Astrocyte (in vitro differentiated cells and primary cell): ENCODE results near the gene ZC3H12A.

Experiments
- CTCF ChIP-seq: IDR thresholded peaks from 2 replicates; pipeline ENCODE4 v1.5.1; 2011; ENCODE audit warnings: low read depth, mild to moderate bottlenecking, inconsistent platforms, low read length, moderate library complexity; ENCODE audit not compliant: insufficient read depth
- EZH2 ChIP-seq: IDR thresholded peaks from 2 replicates; pipeline ENCODE4 v1.6.1; 2012; ENCODE audit warnings: mild to moderate bottlenecking, low read length, inconsistent platforms; ENCODE audit not compliant: insufficient read depth

DNA sequence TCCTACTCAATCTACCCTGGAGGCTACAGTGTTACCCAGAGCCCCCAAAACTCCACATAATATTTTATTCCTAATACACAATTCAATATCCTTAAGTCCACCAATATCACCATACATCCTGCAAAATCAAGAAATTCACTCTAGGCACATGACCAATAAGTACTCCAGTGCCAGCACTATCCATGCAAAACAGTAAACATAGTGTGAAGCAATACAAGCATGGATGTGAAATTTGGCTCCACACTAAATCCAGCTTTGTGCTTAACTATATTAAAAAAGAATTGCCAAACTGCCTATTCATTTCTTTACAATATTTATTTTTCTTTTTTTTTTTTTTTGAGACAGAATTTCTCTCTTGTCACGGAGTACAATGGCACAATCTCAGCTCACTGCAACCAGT, 43.2 kb downstream of the ZC3H12A start:
- TF ChIP-seq EZH2 (no peak), CTCF (no peak)
